SK-N-SH (cell line): ENCODE data around the gene MRPL57. TPM values are rescaled to one million over a fixed set of nuclear protein-coding genes. Genes with fewer than 3 reads are reported as not detected.

Experiments used
- CTCF ChIA-PET: fragments of 300-600, 350-600 bp; formaldehyde crosslinking; extraction: SDS; loops from one replicate; lab custom pipeline; 2021; lab: Yijun Ruan, JAX
- POLR2A ChIA-PET: fragments of 350-600 bp; sonication (Branson Sonifier 250); formaldehyde crosslinking; extraction: SDS; loops from one replicate; lab custom pipeline; 2020; ENCODE audit warnings: antibody characterized with exemption, inconsistent platforms; lab: Yijun Ruan, JAX
- DNase-seq: peaks from one replicate; pipeline ENCODE4 v3.0.0; 2012
- H2AFZ ChIP-seq: fragments of 200-600 bp; sonication (generic); 2 replicates; pipeline ENCODE4 v1.8.1; 2016; ENCODE audit warnings: antibody characterized with exemption, mild to moderate bottlenecking, low read depth
- H3F3A ChIP-seq: fragments of 200-600 bp; sonication (generic); replicated peaks from 2 replicates; pipeline ENCODE3; 2016; ENCODE audit warnings: antibody characterized with exemption, mild to moderate bottlenecking; ENCODE audit not compliant: insufficient read depth
- H3K27ac ChIP-seq, 2 experiments: fragments of 200-500 bp in 1 of 2; fragments of 200-600 bp in 1 of 2; sonication (Bioruptor generic) in 1 of 2; sonication (generic), shearing (Covaris generic) in 1 of 2; 2 replicates each; pipeline versions ENCODE4 v1.5.1 to v1.6.1; 2014 to 2016; ENCODE audit warnings: low read depth in 2 of 2, inconsistent platforms in 1 of 2, low read length in 1 of 2, mild to moderate bottlenecking in 1 of 2, mixed read lengths in 1 of 2
- H3K27me3 ChIP-seq: fragments of 200-600 bp; sonication (generic), shearing (Covaris generic); 2 replicates; pipeline ENCODE4 v1.6.1; 2016; ENCODE audit warnings: mixed run types; ENCODE audit not compliant: insufficient read depth
- H3K36me3 ChIP-seq, 2 experiments: fragments of 200-500 bp in 1 of 2; fragments of 200-600 bp in 1 of 2; sonication (Bioruptor generic) in 1 of 2; sonication (generic) in 1 of 2; replicated peaks in 1 of 2; 2 replicates each; pipeline versions ENCODE3 to v1.5.1; 2014 to 2016; ENCODE audit warnings: low read length in 1 of 2, mild to moderate bottlenecking in 1 of 2; ENCODE audit not compliant: insufficient read depth in 2 of 2, control insufficient read depth in 1 of 2
- H3K4me1 ChIP-seq, 2 experiments: fragments of 200-500 bp in 1 of 2; fragments of 200-600 bp in 1 of 2; sonication (Bioruptor generic) in 1 of 2; sonication (generic), shearing (Covaris generic) in 1 of 2; 2 replicates each; pipeline versions ENCODE4 v1.5.1 to v1.6.1; 2014 to 2016; ENCODE audit warnings: low read depth in 1 of 2, low read length in 1 of 2, mixed run types in 1 of 2; ENCODE audit not compliant: insufficient read depth in 2 of 2, control insufficient read depth in 1 of 2
- H3K4me2 ChIP-seq: fragments of 200-600 bp; sonication (generic), shearing (Covaris generic); 2 replicates; pipeline ENCODE4 v1.6.1; 2017; ENCODE audit warnings: mixed run types
- H3K4me3 ChIP-seq, 2 experiments: fragments of 200-500 bp in 1 of 2; fragments of 200-600 bp in 1 of 2; sonication (Bioruptor generic) in 1 of 2; sonication (generic), shearing (Covaris generic) in 1 of 2; 2 replicates each; pipeline versions ENCODE4 v1.5.1 to v1.8.1; 2014 to 2016; ENCODE audit warnings: low read depth in 2 of 2, inconsistent platforms in 1 of 2, low read length in 1 of 2, mild to moderate bottlenecking in 1 of 2, mixed read lengths in 1 of 2, moderate library complexity in 1 of 2
- H3K79me2 ChIP-seq: fragments of 200-600 bp; sonication (generic); 2 replicates; pipeline ENCODE4 v1.8.1; 2017; ENCODE audit warnings: mild to moderate bottlenecking; ENCODE audit not compliant: insufficient read depth
- H3K9ac ChIP-seq: fragments of 200-600 bp; sonication (generic); 2 replicates; pipeline ENCODE4 v1.6.1; 2017; ENCODE audit warnings: mixed run types
- H3K9me2 ChIP-seq: fragments of 200-600 bp; sonication (generic); 2 replicates; pipeline ENCODE4 v1.6.1; 2017; ENCODE audit warnings: mixed run types
- H3K9me3 ChIP-seq: fragments of 200-600 bp; sonication (generic); 2 replicates; pipeline ENCODE4 v1.6.1; 2017; ENCODE audit warnings: mixed run types, mild to moderate bottlenecking, moderate library complexity
- H4K20me1 ChIP-seq: fragments of 200-600 bp; sonication (generic); 2 replicates; pipeline ENCODE4 v1.6.1; 2017; ENCODE audit warnings: mild to moderate bottlenecking, mixed run types; ENCODE audit not compliant: insufficient read depth
- FOSL2 ChIP-seq: IDR thresholded peaks from 2 replicates; pipeline ENCODE4 v1.4.0; 2012; ENCODE audit warnings: low read depth, mild to moderate bottlenecking, moderate library complexity, borderline replicate concordance
- GATA2 ChIP-seq: sonication (generic); formaldehyde crosslinking; IDR thresholded peaks from 2 replicates; pipeline ENCODE4 v1.5.0; 2020; ENCODE audit warnings: mild to moderate bottlenecking, missing genetic modification reagents
- JUND ChIP-seq: IDR thresholded peaks from 2 replicates; pipeline ENCODE4 v1.4.0; 2012
- MAX ChIP-seq: IDR thresholded peaks from 2 replicates; pipeline ENCODE4 v1.4.0; 2012; ENCODE audit warnings: low read depth
- MEF2A ChIP-seq: IDR thresholded peaks from 2 replicates; pipeline ENCODE4 v1.4.0; 2012; ENCODE audit warnings: low read depth, borderline replicate concordance
- NRF1 ChIP-seq: IDR thresholded peaks from 2 replicates; pipeline ENCODE4 v1.6.1; 2012; ENCODE audit warnings: low read depth, mild to moderate bottlenecking, low read length
- RAD21 ChIP-seq: IDR thresholded peaks from 2 replicates; pipeline ENCODE4 v1.6.1; 2012; ENCODE audit warnings: mild to moderate bottlenecking, low read length
- SIN3A ChIP-seq: IDR thresholded peaks from 2 replicates; pipeline ENCODE4 v1.6.1; 2012; ENCODE audit warnings: low read depth, mild to moderate bottlenecking, low read length, moderate library complexity, borderline replicate concordance
- SMC3 ChIP-seq: IDR thresholded peaks from 2 replicates; pipeline ENCODE4 v1.6.1; 2012; ENCODE audit warnings: low read depth, low read length, improper control_type of control experiment
- TCF12 ChIP-seq: IDR thresholded peaks from 2 replicates; pipeline ENCODE4 v1.4.0; 2012
- WGBS: methylation state at CpG from one replicate; pipeline ENCODE4 v1.1.6; 2017; ENCODE audit warnings: low lambda C conversion rate; 5-methylcytosine and 5-hydroxymethylcytosine counted together
- polyA plus RNA-seq, 3 experiments: library from polyadenylated mRNA; depleted of rRNA; stranded (reverse); fragments of >200 nt; gene quantifications; 2 replicates each; pipeline ENCODE4 v1.2.3, GENCODE V29; 2012
- TF ChIP-seq, protein P1 (sequence below): IDR thresholded peaks from 2 replicates; pipeline ENCODE4 v1.4.0; 2012; ENCODE audit warnings: low read depth, borderline replicate concordance
- TF ChIP-seq, protein P2 (sequence below): fragments of 200-600 bp; sonication (generic); IDR thresholded peaks from 2 replicates; pipeline ENCODE4 v1.6.1; 2017; ENCODE audit warnings: antibody characterized with exemption, mild to moderate bottlenecking, moderate library complexity
- TF ChIP-seq, protein P3 (sequence below): fragments of 150-350 bp; IDR thresholded peaks from 2 replicates; pipeline ENCODE4 v1.6.1; 2016; ENCODE audit warnings: mild to moderate bottlenecking, low read depth, low read length

MRPL57 gene
- polyA plus RNA-seq, 1 of the 3 experiments (the other 2 are of a cell fraction) = 19.9 TPM

- Histone ChIP-seq H2AFZ (no peak overlapping the region), H3F3A (peaks cover 16% of the 10 kb centered on the region), H3K27me3 (no peaks in the 10 kb centered on the region), H3K4me1 (peaks cover 0 to 11% of the 10 kb centered on the region in 2 experiments; a peak in 3 of 4 replicates), H3K9ac (no peak overlapping the region), H3K9me2 (no peaks in the 10 kb centered on the region), H3K36me3 (peaks cover 11 to 17% of the 10 kb centered on the region in 2 experiments), H3K27ac (no peak overlapping the region), H3K9me3 (no peaks in the 10 kb centered on the region), H4K20me1 (peaks cover 9% of the 10 kb centered on the region; the same call in 1 of the 2 replicates), H3K4me3 (no peak overlapping the region), H3K79me2 (peaks cover 32% of the 10 kb centered on the region), H3K4me2 (no peak overlapping the region)
- ChIA-PET POLR2A (no interaction called here), CTCF (no interaction called here)
- no peak for DNase-seq
- 94% methylated on average over 1 of the region's 1 CpG for WGBS
- no peak for TF ChIP-seq JUND
- TF ChIP-seq, protein P1, sequence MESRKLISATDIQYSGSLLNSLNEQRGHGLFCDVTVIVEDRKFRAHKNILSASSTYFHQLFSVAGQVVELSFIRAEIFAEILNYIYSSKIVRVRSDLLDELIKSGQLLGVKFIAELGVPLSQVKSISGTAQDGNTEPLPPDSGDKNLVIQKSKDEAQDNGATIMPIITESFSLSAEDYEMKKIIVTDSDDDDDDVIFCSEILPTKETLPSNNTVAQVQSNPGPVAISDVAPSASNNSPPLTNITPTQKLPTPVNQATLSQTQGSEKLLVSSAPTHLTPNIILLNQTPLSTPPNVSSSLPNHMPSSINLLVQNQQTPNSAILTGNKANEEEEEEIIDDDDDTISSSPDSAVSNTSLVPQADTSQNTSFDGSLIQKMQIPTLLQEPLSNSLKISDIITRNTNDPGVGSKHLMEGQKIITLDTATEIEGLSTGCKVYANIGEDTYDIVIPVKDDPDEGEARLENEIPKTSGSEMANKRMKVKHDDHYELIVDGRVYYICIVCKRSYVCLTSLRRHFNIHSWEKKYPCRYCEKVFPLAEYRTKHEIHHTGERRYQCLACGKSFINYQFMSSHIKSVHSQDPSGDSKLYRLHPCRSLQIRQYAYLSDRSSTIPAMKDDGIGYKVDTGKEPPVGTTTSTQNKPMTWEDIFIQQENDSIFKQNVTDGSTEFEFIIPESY = no peak
- TF ChIP-seq TCF12 = no peak
- no peak for TF ChIP-seq SIN3A
- no peak for TF ChIP-seq GATA2 (CRISPR knock-in tag)
Observed at GRCh38 chr13:21138561-21138960, 37.9 kb upstream of the MRPL57 start.

DNA sequence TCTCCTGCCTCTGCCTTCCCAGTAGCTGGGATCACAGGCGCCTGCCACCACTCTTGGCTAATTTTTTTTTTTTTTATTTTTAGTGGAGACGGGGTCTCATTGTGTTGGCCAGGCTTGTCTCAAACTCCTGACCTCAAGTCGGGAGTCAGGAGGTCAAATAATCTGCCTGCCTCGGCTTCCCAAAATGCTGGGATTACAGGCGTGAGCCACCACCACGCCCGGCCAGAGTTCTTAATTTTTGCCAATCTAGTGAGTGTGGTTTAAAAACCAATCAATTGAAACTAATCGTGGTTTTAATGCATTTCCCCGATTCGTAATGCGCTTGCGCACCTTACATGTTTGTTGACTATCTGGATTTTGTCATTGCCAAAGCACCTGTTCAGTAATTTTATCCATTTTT lies 37.1 kb upstream of the MRPL57 start:
- no peak for DNase-seq
- peaks cover 40% of the 10 kb centered on the region for H3K79me2 ChIP-seq
- H3K4me2 ChIP-seq = peak overlapping the region; percentile 68
- H3F3A ChIP-seq = peaks cover 13% of the 10 kb centered on the region
- peaks cover 0 to 9% of the 10 kb centered on the region in 2 experiments; a peak in 2 of 4 replicates for H3K4me1 ChIP-seq
- ChIA-PET CTCF (no interaction called here), POLR2A (no interaction called here)
- no peaks in the 10 kb centered on the region for H3K9me3 ChIP-seq
- H4K20me1 ChIP-seq = peaks cover 17% of the 10 kb centered on the region
- H3K27ac ChIP-seq = peak overlapping the region; percentile 91 to 94; a peak in 3 of 4 replicates
- WGBS = 54% methylated on average over 12 of the region's 12 CpGs
- TF ChIP-seq SMC3 = no peak
- no peak for TF ChIP-seq MEF2A
- H2AFZ ChIP-seq = peak overlapping the region; percentile 84
- peaks cover 15 to 18% of the 10 kb centered on the region in 2 experiments for H3K36me3 ChIP-seq
- H3K9me2 ChIP-seq = no peaks in the 10 kb centered on the region
- peak overlapping the region; percentile 82 for H3K9ac ChIP-seq
- H3K27me3 ChIP-seq = no peaks in the 10 kb centered on the region
- peak overlapping the region; percentile 70 to 78 for H3K4me3 ChIP-seq

DNA sequence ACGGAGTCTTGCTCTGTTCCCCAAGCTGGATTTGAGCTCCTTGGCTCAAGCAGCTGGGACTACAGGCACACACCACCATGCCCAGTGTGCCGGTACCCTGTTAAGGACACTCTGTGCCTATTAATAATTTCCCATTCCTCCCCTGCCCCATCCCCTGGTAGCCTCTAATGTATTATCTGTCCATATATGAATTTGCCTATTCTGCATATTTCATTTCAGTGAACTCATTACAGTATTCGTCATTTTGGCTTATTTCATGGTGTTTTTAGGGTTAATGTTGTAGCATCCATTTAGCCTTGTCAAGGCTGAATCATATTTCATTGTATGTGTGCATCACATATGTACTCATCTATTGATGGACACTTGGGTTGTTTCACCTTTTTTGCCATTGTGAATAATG lies 33.7 kb upstream of the MRPL57 start:
- Histone ChIP-seq H4K20me1 (peaks cover 36% of the 10 kb centered on the region), H3K9ac (no peak overlapping the region), H3K9me3 (no peaks in the 10 kb centered on the region), H3K4me1 (peaks cover 0 to 9% of the 10 kb centered on the region in 2 experiments; a peak in 2 of 4 replicates), H2AFZ (no peak overlapping the region), H3K9me2 (no peaks in the 10 kb centered on the region), H3K27ac (no peak overlapping the region), H3K4me3 (no peak overlapping the region), H3K36me3 (peaks cover 33 to 45% of the 10 kb centered on the region in 2 experiments), H3F3A (peaks cover 17% of the 10 kb centered on the region), H3K27me3 (no peaks in the 10 kb centered on the region), H3K4me2 (peak overlapping the region; percentile 12; the same call in 1 of the 2 replicates), H3K79me2 (peaks cover 63% of the 10 kb centered on the region)
- POLR2A ChIA-PET = no interaction called here
- CTCF ChIA-PET = no interaction called here
- WGBS = 91% methylated on average over 3 of the region's 3 CpGs
- DNase-seq = no peak
- no peak for TF ChIP-seq NRF1
- TF ChIP-seq FOSL2 = no peak
- TF ChIP-seq TCF12 = no peak
- TF ChIP-seq RAD21 = no peak
- TF ChIP-seq, protein P2, sequence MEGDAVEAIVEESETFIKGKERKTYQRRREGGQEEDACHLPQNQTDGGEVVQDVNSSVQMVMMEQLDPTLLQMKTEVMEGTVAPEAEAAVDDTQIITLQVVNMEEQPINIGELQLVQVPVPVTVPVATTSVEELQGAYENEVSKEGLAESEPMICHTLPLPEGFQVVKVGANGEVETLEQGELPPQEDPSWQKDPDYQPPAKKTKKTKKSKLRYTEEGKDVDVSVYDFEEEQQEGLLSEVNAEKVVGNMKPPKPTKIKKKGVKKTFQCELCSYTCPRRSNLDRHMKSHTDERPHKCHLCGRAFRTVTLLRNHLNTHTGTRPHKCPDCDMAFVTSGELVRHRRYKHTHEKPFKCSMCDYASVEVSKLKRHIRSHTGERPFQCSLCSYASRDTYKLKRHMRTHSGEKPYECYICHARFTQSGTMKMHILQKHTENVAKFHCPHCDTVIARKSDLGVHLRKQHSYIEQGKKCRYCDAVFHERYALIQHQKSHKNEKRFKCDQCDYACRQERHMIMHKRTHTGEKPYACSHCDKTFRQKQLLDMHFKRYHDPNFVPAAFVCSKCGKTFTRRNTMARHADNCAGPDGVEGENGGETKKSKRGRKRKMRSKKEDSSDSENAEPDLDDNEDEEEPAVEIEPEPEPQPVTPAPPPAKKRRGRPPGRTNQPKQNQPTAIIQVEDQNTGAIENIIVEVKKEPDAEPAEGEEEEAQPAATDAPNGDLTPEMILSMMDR = no peak
- no peak for TF ChIP-seq MAX
- TF ChIP-seq, protein P3, sequence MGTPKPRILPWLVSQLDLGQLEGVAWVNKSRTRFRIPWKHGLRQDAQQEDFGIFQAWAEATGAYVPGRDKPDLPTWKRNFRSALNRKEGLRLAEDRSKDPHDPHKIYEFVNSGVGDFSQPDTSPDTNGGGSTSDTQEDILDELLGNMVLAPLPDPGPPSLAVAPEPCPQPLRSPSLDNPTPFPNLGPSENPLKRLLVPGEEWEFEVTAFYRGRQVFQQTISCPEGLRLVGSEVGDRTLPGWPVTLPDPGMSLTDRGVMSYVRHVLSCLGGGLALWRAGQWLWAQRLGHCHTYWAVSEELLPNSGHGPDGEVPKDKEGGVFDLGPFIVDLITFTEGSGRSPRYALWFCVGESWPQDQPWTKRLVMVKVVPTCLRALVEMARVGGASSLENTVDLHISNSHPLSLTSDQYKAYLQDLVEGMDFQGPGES = no peak
- TF ChIP-seq SIN3A = no peak
